ENCODE measurements around the gene LRCH4.

LRCH4 gene, protein sequence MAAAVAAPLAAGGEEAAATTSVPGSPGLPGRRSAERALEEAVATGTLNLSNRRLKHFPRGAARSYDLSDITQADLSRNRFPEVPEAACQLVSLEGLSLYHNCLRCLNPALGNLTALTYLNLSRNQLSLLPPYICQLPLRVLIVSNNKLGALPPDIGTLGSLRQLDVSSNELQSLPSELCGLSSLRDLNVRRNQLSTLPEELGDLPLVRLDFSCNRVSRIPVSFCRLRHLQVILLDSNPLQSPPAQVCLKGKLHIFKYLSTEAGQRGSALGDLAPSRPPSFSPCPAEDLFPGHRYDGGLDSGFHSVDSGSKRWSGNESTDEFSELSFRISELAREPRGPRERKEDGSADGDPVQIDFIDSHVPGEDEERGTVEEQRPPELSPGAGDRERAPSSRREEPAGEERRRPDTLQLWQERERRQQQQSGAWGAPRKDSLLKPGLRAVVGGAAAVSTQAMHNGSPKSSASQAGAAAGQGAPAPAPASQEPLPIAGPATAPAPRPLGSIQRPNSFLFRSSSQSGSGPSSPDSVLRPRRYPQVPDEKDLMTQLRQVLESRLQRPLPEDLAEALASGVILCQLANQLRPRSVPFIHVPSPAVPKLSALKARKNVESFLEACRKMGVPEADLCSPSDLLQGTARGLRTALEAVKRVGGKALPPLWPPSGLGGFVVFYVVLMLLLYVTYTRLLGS

DNA sequence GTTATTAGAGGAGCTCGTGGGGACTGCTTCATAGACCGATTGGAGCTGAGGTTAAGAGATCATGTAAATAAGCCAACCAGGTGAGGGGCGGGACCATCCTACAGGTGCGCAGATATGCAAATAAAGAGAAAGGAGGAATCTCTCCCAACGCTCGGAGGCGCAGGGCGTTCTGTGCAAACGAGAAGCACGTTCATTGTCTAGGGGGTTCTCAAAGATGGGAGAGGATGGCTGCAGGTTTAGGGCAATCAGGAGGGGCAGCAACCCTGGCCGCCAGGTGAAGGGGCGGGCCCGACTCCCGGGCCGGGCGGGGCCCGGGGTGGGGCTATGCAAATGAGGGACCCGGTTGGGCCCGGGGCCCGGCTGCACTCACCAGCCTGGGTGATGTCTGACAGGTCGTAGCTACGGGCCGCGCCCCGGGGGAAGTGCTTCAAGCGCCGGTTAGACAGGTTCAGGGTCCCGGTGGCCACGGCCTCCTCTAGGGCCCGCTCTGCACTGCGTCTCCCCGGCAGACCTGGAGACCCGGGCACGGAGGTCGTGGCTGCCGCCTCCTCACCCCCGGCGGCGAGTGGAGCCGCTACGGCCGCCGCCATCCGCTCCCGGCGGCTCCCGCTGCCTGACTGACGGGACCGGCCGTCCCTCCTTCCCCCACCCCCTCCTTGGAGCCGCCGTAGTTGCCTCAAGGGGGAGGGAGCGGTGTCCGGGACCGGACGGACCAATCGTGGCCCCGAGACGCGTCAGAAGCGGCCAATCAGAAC lies at the start of gene LRCH4:
Gene LRCH4, minus strand, starts transcription at position 619 of the 755 bp plus-strand sequence. Its CDS starts 29 bp downstream, at position 590.
- DNase-seq = no peak

DNA sequence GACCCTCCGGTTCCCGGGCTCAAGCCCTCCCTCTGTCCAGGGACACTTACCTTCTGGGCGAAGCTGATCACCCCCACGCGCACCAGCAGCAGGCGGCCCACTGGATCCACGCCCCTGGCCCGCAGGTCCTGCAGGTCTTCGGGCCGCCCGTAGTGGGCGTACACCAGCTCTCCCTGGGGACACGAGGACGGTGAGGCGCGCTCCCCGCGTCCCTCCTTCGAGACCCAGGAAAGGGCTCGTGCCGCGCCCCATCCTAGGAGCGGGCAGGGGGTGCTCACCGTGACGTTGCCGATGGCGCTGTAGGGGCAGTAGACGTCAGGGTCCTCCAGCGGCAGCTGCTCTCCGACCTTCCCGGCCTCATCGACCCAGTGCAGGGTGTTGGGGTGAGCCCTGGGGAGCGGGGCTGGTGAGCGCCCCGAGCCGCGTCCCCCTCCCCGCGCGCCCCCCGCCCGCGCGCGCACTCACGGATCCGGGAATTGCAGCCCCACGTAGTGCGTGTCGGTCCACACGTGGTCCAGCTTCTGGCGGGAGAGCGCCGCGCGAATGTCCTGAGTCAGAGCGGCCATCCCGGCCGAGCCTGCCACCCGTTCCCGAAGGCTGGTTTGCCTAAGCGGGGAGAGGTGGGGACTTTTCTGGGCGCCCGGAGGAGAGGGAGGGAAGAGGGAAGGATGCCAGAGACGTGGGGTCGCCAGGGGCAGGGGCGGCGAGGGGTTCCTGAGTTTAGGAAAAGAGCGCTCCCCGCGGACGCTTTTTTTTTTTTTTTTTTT lies 47.2 kb upstream of the LRCH4 start:
- no peak for DNase-seq

DNA sequence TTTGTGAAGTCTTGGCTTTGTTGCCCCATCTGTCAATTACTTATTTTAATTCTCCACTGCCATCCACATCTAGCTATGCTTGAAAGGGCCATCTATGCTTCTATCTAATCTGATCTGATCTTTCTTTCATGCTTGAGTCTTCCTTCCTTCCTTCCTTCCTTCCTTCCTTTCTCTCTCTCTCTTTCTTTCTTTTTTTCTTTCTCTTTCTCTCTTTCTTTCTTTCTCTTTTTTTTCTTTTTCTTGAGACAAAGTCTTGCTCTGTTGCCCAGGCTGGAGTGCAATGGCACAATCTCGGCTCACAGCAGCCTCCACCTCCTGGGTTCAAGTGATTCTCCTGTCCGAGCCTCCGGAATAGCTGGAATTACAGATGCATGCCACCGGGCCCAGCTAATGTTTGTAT lies 44.1 kb upstream of the LRCH4 start:
- no peak for DNase-seq

DNA sequence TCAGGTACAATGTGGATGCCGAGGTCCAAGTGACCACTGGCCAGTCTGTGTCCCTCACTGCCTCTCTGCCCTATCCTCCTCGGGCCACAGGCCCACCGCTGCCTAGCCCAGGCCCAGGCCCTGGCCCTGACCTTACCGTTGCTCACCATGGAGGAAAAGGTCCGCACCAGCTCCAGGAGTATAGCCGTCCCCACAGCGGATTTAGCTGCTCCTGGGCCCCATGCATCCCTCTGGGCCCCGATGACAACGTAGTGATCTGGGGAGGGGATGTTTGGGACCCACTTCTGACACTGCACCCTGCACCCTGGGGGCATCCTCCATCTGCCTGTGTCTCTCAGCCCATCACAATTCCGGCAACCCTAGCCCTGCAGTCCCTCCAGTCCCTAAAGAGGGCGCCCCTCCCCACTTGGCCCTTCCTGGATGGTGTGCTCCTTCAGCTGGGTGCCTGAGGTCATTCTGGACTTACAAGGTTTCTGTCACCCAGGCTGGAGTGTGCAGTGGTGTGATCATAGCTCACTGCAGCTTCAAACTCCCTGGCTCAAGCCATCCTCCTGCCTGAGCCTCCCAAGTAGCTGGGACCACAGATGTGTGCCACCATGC lies 43.3 kb upstream of the LRCH4 start:
- DNase-seq = no peak

DNA sequence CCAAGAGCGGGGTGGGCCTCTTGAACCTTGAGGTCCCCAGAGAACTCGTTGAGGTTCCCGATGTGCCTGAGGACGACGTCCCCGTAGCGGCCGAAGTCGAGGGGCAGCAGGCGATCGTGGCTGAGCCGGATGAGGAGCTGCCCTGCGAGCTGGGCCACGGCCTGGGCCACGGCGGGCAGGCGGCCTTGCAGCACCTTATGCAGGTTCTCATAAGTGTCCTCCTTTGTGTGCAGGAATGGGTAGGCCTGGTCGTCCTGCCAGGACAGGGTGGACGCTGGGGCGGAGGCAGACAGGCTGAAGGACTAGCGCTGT lies 41.3 kb upstream of the LRCH4 start:
- DNase-seq = no peak

DNA sequence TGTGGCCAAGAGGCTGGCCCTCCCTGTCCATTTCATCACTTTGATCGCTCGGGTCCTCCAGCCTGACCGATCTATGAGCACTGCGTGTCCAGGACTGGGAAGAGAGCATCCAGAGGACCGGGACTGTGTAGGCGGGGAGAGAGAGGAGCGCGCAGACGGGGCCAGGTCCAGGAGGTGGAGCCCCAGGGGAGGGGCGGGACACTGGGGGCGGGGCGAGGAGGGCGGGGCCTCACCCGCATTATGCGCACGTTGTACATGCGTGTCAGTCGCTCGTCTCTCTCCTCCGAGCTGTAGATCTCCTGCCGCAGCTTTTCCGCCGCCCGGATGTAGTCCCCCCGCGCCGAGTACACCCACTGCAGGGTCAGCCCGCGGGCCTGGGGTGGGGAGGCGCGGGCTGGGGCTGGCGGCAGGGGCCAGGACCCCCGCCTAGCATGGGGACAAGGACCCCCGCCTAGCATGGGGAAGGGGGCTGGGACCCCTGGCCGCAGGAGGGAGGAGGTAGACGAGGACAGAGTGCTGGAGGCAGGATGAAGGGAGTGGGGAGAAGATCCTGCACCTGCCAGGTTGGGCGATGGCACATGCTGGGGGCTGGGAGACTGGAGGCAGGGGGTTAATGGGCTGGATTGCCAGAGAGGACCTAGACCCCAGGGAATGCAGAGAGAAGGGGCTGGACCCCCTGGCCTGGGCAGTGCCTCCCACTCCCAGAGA lies 40.8 kb upstream of the LRCH4 start:
- peak; percentile 47 for DNase-seq

DNA sequence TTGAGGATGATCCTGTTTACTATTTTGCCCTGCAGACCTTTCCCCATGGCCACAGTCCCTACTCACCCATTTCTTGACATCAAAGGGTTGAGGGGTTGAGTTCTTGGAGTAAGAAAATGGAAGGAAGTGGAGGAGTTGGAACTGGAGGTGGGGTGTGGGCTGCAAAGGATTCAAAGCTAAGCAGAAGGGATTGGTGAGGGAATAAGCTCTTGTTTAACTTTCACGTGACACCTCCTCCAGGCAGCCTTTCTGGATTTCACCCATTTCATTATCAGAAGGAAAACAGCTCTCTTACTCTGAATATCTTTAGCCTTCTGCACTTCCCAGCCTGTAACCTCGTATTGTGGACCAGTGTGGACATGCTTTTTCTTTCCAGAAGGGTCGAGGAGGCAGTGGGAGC lies 40.1 kb upstream of the LRCH4 start:
- no peak for DNase-seq

DNA sequence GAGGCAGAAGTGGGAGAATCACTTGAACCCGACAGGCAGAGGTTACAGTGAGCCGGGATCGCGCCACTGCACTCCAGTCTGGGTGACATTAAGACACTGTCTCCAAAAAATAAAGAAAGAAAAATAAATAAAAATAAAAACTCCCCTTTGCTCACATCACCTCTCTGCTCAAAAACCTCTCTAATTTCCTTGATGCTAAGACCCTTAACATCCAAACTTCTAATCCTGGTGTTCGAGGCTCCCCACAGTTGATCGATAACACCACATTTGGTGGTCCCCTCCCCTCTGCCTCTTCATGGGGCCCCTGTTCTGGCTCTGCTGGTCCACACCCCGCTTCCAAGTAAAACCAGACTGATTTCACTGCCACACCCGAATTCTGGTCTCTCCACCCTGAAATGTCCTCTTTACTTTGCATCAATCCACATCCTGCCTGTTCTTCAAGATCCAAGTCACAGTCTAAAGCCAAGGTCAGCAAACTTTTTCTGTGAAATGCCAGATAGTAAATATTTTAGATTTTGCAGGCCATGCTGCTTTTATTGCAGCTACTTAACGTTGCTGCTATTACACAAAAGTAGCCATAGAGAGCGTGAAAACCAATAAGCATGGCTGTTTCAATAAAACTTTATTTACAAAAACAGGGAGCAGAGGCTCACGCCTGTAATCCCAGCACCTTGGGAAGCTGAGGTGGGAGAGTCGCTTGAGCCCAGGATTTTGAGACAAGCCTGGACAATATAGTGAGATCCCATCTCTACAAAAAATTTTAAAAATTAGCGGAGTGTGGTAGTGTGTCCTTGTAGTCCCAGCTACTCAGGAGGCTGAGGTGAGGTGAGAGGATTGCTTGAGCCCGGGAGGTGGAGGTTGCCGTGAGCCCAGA lies 38.3 kb upstream of the LRCH4 start:
- no peak for DNase-seq

DNA sequence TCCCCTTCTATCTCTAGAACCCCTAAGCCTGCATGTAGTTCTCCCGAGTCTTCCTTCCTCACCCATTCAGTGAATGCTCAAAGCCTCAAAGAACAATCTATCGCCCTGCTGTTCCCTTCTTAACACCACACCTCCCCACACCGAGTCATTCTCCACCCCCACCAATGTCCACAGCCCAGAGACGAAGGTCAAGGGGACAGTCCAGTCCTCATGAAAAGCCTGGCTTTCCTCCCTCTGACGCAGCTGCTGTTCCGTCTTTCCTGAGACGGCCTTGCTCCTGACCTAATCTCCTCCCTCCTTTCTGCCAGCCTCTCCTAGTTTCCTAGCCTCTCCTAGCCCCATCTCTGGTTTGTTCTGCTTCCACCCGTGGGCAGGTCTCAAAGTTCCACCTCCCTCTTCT lies 35.6 kb upstream of the LRCH4 start:
- no peak for DNase-seq

DNA sequence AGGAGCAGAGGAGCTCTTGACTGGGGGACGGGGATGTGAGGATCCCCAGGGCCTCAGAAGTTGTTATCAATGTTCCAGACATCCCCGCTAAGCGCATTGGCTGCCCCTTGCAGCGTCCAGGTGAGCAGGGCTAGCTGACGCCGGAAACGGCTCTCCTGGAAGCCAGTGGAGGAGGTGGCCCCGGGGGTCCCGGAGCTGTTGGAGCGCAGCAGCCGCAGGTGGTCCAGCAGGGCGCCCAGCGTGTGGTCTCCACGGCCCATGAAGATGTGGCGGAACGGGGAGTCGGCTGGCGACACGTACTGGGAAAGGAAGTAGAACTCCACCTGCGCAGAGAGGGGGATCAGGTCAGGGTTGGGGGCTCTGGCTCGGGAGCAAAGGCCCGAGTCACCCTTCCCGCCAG lies 34.9 kb upstream of the LRCH4 start:
- no peak for DNase-seq

DNA sequence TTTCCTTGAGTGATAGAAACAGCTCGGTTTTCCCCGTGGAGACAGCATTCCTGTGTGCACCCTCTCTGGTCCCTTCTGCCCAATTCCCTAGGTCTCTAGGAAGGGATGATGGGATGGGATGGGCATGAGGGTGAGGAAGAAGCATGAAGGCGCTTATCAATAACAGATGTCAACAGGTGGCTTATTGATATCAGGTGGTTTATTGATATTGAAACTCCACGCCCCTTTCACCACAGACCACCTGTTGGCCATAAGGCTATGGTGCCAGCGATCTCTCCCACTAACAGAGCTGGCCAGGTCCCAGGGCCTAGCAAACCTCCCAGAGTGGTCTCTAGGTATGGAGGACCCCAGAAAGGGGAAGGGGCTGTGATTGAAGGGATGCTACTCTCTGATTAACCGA lies 34.3 kb upstream of the LRCH4 start:
- DNase-seq = no peak

DNA sequence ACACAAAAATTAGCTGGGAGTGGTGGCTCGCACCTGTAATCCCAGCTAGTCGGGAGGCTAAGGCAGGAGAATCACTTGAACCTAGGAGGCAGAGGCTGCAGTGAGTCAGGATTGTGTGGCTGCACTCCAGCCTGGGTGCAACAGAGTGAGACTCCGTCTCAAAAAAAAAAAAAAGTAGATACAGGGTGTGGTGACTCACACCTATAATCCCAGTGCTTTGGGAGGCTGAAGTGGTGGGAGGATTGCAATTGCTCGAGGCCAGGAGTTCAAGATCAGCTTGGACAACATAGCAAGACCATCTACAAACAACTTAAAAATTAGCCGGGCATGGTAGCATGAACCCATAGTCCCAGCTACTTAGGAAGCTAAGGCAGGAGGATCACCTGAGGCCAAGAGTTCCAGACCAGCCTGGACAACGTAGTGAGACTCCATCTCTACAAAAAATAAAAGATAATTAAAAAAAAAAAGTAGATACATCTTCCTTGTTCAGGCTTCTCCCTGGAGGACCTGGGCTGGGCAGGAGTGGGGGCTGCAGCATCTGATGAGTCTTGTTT lies 28.5 kb upstream of the LRCH4 start:
- no peak for DNase-seq

DNA sequence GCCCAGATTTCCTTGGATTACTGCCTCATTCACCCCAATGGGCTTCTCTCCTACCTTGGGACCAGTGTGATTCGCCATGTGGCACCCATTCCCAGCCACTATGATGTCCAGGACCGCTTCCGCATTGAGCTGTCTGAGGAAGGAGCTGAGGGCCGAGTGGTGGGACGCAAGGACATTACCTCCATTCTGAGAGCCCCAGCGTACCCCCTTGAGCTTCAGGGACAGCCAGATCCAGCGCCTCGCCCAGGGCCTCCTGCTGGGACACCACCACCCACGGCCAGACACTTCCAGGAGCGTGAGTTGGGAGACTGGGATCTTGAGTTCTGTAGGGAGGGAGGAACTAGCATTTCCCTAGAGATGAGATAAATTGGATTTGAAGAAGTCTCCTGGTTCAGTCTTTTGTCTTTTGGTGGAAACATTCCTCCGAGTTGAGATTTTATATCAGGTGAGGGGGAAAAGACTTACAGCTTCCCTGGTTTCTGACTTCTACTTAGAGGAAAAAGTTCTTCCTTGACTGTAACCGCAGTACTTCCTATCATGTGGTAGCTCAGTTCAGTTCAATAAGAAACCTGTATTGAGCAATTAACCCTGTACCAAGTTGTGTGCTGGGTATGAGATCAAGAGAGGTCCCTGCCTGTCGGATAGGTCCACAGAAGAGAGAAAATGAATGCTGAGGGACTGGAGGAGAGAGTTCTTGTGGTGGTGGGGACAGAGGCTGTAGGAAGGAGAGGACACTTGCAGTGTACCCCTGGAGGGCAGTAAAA lies 27.7 kb upstream of the LRCH4 start:
- DNase-seq = no peak

DNA sequence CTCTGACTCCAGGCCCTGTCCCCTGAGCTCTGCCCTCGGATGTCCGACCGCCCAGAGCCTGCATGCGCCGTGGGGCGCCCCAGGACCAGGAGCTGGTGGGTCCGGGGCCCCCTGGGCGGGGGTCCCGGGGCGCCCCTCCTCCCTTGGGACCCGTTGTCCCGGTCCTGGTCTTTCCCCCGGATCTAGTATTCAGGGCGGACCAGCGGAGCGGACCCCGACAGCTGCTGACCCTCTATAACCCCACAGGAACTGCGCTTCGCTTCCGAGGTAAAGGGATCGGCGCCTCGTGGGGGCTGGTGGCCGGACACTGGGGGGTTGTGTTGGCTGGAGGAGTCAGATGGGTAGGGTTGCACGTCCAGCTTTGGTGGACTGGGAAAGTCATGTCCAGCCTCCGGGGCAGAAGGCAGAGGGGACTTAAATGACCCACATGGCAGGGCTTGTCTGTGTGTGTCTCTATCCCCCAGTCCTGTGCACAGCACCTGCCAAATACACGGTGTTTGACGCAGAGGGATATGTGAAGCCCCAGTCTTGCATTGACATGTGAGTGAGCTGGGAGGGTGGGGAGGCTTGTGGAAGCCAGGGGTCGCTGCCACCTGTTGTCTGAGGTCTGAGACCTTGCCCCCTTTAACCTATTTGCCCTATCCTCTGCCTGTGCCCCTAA lies 26.9 kb upstream of the LRCH4 start:
- DNase-seq = no peak

DNA sequence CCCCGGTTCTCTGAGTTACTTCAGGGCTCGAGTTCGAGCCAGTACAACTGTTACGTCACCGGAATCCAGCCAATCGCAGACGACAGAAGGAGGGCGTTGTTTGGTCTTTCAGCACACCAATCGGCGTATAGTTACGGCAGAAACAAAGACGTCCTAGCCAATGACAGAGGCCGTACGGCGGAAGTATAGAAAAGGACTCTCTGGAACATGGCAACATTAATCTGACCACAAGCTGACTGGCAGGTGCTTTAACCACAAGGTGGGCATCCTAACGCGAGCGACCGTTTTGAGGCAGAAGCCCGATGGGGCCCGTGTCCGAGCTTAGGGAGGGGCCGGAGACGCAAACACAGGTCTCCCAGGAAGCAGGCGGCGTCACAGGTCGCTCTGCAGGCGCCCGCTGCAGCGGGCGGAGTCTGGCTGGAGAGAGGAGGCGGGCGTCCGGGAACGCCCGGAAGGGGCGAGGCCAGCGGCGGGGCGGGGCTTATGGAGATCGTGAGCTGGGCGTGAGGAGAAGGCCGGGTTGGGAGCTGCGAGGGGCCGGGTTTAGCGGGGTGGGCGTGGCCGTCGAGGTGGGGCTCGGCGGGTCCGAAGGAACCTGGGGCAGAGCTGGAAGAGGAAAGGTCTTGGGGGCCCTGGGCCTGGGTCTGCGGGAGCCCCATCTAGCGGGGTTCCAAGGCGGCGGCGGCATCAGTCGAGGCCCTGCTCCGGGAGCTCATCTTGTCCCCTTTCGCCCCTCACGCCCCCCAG lies 26.2 kb upstream of the LRCH4 start, which contains the start of gene MOSPD3:
Gene MOSPD3, plus strand, starts transcription at position 558 of the 747 bp plus-strand sequence. CDS start 252 bp downstream, outside the sequence.
- DNase-seq = peak; percentile 99

DNA sequence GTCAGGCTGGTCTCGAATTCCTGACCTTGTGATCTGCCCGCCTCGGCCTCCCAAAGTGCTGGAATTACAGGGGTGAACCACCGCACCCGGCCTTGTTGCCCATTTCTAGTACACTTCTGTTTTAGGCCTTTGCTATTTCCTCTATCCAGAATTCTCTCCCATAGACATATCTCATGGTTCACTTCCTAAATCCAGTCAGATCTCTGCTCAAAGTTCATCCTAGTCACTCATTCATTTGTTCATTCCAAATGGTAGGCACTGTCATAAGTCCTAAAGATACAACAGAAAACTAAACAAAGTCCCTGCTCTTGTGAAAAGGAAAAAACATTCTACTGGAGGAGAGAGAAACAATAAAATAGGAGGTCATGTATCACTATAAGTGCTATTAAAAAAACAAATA lies 24.0 kb upstream of the LRCH4 start:
- no peak for DNase-seq

DNA sequence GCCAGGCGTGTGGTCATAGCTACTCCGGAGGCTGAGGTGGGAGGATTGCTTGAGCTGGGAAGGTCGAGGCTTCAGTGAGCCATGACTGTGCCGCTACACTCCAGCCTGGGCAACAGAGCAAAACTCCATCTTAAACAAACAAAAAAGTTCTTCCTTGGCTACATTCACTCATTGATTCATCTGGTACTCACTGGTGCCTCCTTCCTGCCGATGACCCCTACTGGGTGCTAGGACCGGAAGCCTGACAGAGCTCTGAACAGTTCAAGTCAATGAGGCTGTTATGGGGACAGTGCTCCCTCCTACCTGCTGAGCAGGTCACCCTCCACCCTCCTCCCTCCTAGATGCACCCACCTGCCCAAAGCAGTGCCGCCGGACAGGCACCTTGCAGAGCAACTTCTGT lies 21.2 kb upstream of the LRCH4 start:
- no peak for DNase-seq

DNA sequence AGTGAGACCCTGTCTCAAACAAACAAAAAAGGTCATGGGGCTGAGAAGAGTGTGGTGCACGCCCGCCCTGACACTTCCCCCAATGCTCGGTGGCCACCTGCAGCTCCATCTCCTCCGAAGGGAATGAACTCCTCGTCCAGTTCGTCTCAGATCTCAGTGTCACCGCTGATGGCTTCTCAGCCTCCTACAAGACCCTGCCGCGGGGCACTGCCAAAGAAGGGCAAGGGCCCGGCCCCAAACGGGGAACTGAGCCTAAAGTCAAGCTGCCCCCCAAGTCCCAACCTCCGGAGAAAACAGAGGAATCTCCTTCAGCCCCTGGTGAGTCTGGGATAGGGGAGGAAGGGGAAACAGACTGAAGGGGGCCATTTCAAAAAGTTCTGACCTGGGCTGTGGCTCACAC lies 20.4 kb upstream of the LRCH4 start:
- no peak for DNase-seq

All from amniotic stem cell (primary cell).